GM12872 (cell line): ENCODE data around the gene GNAS-AS1.

Experiments used
- TF ChIP-seq, protein P1 (sequence below): IDR thresholded peaks from 3 replicates; pipeline ENCODE4 v1.5.1; 2011; ENCODE audit warnings: low read depth, mild to moderate bottlenecking, low read length, moderate library complexity; ENCODE audit not compliant: insufficient read depth

Gene GNAS-AS1

GRCh38 chr20:58837717-58838116 is 13.0 kb downstream of the GNAS-AS1 start:
- TF ChIP-seq, protein P1, sequence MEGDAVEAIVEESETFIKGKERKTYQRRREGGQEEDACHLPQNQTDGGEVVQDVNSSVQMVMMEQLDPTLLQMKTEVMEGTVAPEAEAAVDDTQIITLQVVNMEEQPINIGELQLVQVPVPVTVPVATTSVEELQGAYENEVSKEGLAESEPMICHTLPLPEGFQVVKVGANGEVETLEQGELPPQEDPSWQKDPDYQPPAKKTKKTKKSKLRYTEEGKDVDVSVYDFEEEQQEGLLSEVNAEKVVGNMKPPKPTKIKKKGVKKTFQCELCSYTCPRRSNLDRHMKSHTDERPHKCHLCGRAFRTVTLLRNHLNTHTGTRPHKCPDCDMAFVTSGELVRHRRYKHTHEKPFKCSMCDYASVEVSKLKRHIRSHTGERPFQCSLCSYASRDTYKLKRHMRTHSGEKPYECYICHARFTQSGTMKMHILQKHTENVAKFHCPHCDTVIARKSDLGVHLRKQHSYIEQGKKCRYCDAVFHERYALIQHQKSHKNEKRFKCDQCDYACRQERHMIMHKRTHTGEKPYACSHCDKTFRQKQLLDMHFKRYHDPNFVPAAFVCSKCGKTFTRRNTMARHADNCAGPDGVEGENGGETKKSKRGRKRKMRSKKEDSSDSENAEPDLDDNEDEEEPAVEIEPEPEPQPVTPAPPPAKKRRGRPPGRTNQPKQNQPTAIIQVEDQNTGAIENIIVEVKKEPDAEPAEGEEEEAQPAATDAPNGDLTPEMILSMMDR, result no peak

GRCh38 chr20:58836616-58837204 is 14.0 kb downstream of the GNAS-AS1 start:
- TF ChIP-seq, protein P1, result no peak

DNA sequence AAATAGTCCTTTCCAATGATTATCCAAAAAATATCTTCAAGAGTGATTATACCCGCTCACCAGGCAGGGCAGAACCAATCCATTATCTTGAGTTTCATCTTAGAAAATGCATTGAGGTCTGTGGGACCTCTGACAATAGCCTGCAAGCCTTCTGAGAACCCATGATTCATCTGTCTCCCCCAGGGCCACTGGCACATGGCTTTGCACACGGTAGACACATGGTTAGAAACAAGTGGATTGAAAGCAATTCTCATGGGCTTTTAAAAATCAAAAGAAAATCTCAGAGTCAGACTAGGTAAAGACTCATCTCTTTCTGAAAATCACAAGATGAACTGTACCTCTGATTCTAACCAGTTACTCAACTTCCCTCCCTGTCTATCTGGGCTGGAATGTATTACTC is 15.5 kb downstream of the GNAS-AS1 start:
- TF ChIP-seq, protein P1, result no peak

DNA sequence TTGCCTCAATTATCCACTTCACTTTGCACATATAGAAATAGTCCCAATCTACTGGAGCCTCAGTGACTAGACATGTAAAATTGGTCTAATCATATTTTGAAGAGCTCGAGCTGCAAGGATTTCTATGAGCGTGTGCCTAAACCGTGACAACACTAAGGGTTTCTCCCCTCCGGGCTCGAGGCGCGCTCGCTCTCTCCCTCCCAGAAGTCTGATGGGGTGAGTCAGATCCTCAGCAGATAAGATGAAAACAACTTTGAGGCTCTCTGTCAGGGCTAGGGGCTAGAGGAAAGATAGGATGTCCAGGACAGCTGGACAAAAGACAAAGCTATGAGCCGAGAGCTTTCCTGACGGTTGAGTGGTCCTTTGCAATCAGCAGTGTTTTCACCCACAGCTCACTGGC is 16.8 kb downstream of the GNAS-AS1 start:
- TF ChIP-seq, protein P1, result no peak

DNA sequence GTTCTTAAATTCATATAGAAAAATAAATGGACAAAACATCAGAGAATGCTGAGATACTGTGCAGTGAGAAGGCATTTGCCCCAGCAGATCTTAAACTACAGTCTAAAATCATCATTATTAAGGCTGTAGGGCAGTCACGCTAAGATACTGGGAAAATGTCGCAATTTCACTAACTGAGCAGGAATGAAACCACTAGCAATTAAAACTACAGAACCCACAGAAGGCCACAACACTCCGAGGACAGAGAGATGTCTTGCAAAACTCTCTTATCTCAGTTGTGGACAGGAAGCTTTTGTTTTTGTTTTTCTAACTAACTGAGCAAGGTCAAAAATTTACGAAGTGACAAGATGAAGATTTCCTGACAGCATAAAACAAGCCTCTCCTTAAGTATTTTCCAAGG is 18.2 kb downstream of the GNAS-AS1 start:
- TF ChIP-seq, protein P1, result no peak

DNA sequence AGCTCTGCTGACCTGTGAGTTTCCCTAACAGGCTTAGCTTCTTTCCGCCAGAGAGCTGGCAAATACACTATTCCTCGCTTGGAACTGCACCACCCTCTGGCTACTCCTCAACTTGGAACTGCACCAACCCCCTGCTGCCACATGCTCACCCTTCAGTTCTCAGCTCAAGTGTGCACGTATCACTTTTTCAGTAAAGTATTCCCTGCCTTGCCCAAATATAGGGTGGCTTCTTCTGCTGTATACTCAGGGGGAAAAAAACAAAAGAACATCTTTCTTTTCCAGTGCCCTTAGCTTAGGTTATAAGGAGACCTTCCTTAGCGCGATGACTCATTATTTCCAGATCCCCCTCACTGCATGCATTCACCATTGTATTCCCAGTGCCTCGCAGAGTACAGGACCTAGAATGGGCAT is 21.2 kb downstream of the GNAS-AS1 start:
- TF ChIP-seq, protein P1, result no peak

DNA sequence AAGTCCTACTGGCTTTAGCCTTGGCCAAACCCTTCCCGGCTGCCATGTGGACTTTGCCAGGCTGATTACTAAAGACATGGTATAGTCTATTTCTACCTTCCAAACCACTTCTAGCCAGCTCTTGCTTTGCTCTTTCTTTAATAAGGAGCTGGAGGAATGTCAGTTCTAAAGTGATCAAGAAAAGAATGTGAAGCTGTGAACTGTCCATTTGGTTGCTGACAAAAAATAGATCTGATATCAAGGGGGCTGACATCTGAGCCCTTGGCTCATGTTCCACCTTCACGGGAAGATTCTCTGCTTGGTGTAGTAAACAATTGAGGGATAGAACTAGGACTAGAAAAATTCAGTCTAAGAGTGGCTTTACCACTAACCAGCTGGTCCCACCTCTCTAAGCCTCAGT is 22.6 kb downstream of the GNAS-AS1 start:
- TF ChIP-seq, protein P1, result no peak
